Dermis microvascular lymphatic vessel endothelial cell (primary cell): Measurements from ENCODE around the gene SLC7A8. TPM values are rescaled to one million over a fixed set of nuclear protein-coding genes. Genes with fewer than 3 reads are reported as not detected.
A peak's percentile ranks its signal among the peaks of the same experiment; 100 is the strongest.

Experiments
- DNase-seq, 2 donors: peaks; one replicate each; pipeline versions ENCODE4 v3.0.0 to v3.0.0-alpha.2; 2010; ENCODE audit warnings: low read depth in 2 of 2
- total RNA-seq: library from RNA; depleted of rRNA; stranded (reverse); fragments of >200 nt; gene quantifications from 2 replicates; pipeline ENCODE4 v1.2.1, GENCODE V29; 2014

SLC7A8 gene
- total RNA-seq, 1 donor from 2014 or later = 0.13 TPM

- DNase-seq = no peak
Measured at GRCh38 chr14:23131482-23131881, 52.0 kb downstream of the SLC7A8 start.

DNA sequence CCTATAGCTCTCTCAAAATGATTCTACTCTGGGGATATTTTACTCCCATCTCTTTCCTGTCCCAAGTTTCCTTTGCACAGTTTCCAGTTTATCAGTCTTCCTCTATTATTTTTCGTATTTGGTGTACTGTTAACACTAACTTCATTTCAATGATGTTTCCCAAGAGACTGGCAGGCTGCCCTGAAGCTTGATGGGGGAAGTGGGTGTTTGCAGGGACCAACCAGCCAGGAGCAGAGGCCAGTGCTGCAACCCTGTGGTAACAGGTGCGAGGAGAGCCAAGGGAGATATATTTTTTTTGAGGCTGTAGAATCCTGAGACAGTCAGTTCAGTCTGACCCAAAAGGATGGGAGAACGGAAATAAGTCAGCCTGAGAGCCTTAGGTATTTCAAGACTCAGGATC, 52.6 kb downstream of the SLC7A8 start:
- DNase-seq = no peak

GRCh38 chr14:23129759-23130316, 53.6 kb downstream of the SLC7A8 start:
- DNase-seq = no peak

DNA sequence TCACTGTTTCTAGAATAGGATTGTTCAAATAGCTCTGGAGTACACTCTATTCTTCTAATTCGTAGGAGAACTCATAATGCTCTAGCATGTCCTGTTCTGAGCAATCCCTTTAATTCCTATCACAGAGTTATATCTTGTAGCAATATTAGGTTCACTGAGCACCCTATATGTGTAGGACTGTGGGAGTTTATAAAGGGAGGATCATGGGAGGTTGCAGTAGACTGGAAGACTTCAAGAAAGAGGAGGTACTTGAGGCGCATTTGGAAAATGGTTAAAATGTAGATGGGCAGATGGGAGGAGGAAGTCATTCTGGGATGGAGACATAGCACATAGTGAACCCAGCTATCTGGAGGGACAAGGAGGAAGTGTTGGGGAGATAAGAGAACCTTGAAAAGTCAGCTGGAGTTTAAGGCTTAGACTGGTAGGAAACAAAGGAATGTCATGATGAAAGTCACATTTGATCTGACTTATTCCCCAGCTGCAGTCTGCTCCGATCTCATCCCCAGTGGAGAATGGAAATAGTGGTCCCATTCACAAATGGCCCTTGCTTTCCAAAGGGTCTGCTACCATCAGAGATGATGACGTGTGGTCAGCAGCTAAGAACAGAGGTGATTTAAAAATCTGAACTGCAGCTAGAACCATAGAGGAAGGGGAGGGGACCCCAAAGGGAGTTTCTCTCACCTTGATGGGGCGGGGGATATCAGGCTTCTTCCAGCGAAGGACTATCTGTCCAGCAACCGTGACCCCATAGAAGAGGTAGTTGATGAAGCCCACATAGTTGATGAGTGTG, 54.3 kb downstream of the SLC7A8 start:
- no peak for DNase-seq

GRCh38 chr14:23127861-23128260, 55.6 kb downstream of the SLC7A8 start:
- no peak for DNase-seq

- DNase-seq = no peak
Measured at GRCh38 chr14:23126548-23127278, 56.7 kb downstream of the SLC7A8 start.

DNA sequence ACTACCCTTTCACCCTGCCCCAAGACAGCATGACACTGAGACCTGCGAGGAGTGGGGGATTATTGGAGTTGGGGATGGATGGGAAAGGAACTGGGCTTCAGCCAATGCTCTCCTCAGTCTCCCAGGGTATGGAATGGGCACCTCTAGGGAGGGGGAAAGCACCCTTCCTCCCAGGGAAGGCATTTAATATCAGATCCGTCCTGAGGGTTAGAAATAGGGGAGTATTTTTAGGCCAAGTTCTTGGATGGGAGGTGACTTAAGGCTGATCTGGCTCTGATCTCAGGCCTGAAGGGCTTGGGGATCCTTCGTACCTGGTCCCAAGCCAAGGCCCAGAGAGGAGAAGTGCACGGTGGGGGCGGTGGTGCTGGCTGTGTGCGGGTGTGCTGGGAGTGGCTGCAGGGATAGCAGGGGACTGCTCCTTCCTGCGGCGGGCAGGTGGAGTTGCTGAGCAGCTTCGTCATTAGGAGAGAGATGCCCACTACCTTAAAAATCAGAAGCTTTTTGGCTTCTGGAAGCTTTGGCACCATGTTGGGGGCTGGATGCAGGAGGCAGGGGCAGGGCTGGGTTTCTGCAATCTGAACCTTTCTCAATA, 57.4 kb downstream of the SLC7A8 start:
- DNase-seq = no peak

DNA sequence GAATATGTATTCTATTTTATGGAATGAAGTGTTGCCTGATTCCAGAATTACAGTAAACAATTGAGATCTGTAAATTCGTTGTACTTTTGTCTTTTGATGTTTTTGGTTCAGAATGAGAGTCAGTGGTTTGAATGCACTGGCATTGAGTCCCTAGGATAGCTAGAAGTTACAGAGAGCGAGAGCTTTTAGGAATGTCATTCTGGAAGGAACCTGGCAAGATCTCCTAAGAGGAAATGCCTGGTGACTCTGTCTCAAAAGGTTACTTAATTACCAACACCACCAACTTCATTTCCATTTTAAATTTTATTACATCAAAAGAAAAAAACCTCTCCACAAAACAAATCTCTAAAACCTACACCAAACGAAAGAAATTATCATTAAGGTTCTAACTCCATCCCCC, 58.4 kb downstream of the SLC7A8 start:
- DNase-seq = no peak

DNA sequence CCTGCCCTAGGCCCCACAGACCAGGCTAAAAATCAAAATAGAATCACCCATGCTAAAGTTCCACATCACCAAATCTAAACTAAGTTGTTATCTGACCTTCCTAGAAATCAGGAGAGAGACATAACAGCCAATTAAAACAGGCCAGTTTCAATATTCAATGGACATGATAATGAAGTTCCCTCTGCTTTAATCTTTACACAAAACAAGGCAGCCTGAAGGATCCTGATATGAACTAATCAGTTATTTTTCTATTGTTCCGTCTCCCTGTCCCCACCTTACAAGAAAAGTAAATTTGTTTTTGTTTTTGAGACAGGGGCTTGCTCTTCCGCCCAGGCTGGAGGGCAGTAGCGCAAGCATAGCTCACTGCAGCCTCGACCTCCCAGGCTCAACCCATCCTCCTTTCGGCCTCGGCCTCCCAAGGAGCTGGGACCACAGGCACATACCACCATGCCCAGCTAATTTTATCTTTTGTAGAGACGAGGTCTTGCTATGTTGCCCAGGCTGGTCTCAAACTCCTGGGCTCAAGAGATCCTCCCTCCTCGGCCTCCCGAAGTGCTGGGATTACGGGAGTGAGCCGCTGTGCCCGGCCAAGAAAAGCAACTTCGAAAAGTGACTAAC, 59.0 kb downstream of the SLC7A8 start:
- no peak for DNase-seq

DNA sequence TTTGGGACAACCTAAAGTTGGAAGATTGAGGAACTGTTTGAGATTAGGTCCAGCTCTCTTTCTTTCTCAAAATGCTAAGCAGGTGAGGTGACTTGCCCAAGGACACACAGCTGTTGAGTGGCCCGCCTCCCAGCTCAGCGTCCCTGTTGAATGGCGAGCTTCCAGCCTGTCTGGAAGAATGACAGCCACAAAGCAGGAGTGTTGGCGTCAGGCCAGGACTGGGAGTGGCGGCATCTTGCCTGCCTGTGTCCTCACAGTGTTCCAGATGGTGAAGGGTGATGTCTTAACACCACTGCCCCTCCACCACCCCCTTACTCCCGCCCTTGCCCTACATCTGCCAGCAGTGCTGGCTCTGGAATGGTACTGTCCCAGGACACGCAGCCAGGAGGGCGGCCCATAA, 60.0 kb downstream of the SLC7A8 start:
- no peak for DNase-seq

DNA sequence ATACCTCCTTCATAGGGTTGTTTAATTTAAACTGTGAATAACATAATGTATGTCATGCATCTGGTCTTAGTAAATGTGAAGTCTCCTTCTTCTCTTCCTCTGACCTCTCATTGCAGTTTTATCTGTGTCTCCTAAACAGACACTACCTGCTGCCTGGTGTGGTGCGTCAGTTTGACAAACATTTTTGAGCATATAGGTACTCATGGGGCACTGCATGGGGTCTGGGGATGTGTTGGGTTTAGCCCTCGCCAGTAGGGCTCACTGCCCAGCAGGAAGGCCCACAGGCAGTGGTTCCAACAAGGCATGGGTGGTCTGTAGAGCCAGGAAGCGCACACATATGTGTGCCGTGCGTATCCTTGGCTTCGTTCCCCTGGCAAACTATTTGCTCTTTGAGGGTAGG, 61.4 kb downstream of the SLC7A8 start:
- no peak for DNase-seq

DNA sequence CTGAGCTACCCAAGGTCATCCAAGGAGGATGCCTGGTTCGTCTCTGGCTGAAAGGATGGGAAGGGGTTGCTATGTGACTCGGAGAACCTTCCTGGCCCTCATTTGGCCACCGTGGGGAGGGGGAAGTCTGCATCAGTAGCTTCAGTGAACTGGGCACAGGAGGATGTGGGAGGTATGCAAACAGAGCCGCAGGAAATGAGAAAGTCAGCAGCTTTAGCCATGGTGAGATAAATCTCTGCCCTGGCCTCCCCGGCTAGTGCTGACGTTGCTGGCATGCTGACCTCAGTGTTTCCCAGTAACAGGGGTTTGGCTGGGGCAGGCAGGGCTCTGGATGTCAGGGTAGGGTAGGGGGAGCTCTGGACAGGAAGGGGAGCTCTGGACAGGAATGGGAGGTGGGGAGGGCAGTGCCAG, 62.1 kb downstream of the SLC7A8 start:
- DNase-seq = peak; percentile 43 to 62

GRCh38 chr14:23120541-23121251, 62.8 kb downstream of the SLC7A8 start:
- peak; percentile 64 to 83 for DNase-seq

DNA sequence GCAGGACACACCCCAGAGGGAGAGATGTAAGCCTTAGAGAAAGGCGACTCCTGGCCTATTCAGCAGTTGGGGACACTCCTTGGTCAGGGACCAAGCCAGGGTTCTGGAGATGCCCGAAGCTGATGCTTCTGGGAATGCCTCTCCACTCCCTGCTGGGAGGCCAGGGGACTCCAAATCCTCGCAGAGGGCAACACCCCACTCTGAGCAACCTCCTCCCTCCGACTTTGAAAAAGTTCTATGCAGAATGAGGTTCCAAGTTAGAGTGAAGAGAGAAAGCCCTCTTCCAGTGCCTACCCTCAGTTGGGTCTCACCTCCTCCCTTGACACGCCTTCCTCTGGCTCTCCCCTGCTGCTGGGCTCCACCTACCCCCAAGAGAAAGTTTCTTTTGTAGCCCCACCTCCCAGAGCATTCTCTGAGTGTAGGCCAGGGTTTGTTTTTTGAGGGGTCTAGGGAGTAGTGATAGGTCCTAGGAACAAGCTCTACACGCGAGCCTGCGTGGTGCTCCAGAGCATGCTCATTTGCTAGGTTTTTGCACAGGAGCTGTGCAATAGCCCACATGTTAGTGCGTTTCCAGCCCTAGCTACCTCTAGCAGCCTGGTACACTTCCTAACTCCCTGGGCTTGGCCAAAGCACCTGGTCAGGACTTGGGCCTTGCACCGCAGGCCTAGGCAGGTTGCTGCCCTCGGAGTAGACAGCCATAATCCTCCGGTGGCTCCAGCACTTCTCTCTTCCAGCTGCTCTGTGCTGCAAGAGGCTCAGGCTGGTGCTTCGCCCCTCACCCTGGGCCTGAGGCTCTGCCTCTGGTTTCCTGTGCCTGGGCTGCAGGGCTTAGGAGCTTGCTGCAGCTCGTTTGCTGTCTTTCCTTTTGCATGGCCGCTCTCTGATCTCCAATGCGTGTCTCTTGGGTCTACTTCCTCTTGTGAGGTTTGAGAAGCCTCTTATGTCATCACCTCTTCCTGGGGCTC, 63.8 kb downstream of the SLC7A8 start:
- DNase-seq = no peak

DNA sequence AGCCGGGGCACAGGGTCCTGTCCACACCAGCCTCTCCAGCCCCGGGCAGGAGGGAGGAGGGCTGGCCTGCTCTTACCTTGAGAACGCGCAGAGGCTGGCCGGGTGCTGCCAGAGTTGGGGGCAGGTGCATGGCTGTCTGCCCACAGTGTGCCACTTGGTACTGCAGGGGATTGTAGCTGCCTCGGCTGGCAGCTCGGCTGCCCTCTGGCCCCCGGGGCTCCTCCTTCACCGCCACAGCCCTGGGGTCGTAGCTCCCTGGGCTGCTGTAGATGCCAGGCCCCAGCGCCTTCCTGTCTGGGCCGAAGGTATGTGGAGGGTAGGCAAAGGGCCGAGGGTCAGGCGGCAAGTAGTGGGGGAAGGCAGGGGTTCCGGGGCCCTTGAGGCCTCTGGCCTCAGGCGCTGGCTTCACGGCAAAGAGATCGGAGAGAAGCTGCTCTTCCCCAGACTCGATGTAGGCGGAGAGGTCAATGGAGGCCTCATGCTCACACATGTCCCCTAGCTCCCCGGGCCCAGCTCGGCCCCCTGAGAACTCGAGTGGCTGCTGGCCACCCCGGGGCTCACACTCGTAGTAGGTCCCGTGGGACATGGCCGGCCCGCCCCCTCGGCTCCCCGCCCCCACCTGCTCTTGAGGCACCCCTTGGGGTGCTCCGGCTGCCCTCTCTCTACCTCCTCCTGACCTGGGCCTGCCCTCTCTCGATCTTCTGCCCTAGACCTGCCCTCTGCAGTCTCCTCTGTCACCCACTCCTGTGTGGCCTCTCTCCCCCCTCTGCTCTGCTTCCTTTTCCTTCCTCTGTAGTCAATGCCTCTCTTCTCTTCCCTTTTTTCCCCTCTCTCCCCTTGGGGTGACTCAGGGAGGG, 64.7 kb downstream of the SLC7A8 start, which contains the start of gene CEBPE:
CEBPE (minus strand) TSS at position 750 of the 857 bp plus-strand sequence; CDS start at position 586, 164 bp downstream.
- no peak for DNase-seq

DNA sequence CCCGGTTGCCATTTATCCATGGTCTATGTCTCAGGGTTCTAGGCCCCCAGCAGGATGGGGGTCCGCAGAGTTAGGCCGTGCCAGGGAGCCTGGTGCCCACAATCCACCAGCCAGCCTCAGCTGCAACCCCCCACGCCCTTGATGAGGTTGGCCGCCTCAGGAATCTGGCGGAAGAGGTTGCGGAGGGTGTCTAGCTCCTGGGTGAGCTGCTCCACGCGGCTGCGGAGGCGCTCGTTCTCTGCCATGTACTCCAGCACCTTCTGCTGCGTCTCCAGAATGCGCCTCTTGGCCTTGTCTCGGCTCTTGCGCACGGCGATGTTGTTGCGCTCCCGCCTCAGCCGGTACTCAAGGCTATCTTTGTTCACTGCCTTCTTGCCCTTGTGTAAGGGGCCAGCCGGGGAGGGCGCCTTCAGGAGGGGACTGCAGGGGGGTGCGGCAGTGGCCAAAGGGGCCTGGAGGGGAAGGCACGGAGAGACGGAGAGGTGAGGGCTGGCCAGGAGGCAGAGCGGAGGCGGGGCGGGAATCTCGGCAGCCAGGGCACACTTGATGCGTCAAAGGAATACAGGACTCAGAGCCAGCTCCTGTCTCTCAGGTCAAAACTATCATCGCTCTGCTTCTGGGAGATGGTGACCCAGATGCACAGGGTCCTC, 66.0 kb downstream of the SLC7A8 start:
- DNase-seq = no peak

DNA sequence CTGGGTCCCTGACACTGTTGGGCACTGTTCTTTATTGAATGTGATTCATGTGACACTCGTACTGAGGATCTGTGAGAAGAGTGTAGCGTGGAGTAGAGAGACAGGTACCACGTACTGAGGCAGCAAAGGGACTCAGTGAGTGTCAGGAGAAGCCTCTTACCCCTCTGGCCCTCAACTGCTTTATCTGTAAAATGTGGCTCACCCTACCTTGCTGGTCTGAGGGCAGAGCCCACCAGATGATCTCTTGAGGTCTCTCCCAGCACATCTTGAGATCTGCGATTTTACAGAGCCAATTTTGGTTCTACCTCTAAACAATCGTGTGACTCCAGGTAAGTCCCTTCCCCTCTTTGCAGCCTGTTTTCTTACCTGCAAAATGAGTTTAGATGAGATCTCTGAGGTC, 67.5 kb downstream of the SLC7A8 start:
- DNase-seq = no peak

DNA sequence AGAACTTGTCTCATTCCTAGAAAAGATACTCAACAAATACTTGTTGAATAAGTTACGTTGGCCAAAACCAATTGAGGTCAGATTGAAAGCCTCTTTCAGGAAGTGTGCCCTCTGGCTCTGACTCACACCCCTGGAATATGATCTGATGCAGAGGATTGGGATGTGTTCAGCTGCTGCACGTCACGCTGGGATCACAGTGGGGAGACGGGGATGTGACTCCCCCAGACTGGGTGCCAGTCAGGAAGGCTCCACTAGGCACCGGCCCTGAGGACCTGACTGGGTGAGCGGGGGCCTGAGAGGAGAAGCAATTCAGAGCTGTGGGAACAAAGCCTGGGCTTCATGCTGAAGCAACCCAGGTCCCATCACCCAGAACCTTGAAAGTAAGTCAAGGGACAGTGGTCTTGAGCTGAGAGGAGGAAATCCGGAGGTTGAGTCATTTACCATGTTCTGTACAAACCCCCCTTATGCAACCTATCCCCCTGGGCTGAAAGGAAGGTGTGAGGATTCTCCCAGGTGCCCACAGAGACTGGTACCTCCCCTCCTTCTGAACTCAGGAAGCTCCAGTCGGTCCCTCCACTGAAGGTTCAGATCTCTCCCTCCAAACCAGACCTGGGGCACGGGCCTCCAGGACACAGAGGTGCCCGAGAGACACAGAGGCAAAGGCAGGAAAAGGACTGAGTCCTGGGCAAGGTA, 68.3 kb downstream of the SLC7A8 start:
- peak in 1 of 2 donors; percentile 58 for DNase-seq
